Fibroblast of the aortic adventitia (primary cell): ENCODE measurements around the gene RAB3IL1. TPM values are rescaled to one million over a fixed set of nuclear protein-coding genes. Genes with fewer than 3 reads are reported as not detected.

ENCODE experiments used
- DNase-seq: peaks from one replicate; pipeline ENCODE4 v3.0.0-alpha.2; 2010; ENCODE audit warnings: low read depth
- H3K4me3 ChIP-seq: 2 replicates; pipeline ENCODE4 v1.5.1; 2011; ENCODE audit warnings: low read depth, mild to moderate bottlenecking, control low read depth, low read length, moderate library complexity
- total RNA-seq: library from RNA; depleted of rRNA; stranded (reverse); fragments of >200 nt; gene quantifications from 2 replicates; pipeline ENCODE4 v1.2.3, GENCODE V29; 2012; ENCODE audit warnings: low replicate concordance
- TF ChIP-seq, protein P1 (sequence below): IDR thresholded peaks from 2 replicates; pipeline ENCODE4 v1.5.1; 2011; ENCODE audit warnings: mild to moderate bottlenecking, low read length, control low read depth, inconsistent platforms; ENCODE audit not compliant: insufficient read depth

Gene RAB3IL1
- total RNA-seq, 1 donor, result 17.1 TPM

DNA sequence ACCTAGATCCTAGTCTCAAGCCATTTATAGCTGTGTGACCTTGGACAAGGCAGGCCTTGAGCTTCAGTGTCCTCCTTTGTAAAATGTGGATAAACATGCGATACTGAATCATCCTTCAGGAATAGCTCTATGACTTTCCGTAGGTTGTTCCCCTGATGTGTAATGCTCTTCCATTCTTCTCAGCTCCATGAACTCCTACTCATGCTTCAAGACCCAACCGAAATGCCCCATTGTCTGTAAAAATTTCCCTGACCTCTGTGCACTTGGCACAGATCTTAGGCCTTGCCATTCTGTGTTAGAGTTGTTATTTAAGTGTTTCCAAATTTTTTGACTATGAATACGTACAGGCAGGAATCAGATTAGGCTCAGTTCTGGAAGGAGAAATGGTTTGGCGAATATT is 29.5 kb upstream of the RAB3IL1 start:
- TF ChIP-seq, protein P1, sequence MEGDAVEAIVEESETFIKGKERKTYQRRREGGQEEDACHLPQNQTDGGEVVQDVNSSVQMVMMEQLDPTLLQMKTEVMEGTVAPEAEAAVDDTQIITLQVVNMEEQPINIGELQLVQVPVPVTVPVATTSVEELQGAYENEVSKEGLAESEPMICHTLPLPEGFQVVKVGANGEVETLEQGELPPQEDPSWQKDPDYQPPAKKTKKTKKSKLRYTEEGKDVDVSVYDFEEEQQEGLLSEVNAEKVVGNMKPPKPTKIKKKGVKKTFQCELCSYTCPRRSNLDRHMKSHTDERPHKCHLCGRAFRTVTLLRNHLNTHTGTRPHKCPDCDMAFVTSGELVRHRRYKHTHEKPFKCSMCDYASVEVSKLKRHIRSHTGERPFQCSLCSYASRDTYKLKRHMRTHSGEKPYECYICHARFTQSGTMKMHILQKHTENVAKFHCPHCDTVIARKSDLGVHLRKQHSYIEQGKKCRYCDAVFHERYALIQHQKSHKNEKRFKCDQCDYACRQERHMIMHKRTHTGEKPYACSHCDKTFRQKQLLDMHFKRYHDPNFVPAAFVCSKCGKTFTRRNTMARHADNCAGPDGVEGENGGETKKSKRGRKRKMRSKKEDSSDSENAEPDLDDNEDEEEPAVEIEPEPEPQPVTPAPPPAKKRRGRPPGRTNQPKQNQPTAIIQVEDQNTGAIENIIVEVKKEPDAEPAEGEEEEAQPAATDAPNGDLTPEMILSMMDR, result no peak
- no peak overlapping the region for H3K4me3 ChIP-seq
- DNase-seq, result no peak

DNA sequence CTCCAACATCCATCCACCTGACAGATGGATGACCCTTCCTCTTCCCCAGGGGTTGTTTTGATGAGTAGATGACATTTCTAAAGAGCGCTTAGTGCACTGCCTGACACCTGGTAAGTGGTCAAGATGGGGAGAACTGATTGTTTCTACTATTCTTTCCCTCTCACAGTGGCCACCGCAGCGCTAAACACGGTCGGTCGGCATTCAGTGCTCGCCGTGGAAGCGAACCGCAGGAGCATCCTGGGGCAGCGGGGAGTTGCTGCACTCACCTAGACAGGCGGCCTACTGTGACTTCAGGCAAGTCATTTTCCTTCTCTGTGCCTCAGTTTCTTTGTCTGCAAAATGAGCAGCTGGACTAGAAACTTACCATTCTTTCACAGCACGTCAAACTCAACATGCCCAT is 27.8 kb upstream of the RAB3IL1 start:
- TF ChIP-seq, protein P1, result no peak
- no peak overlapping the region for H3K4me3 ChIP-seq
- no peak for DNase-seq

DNA sequence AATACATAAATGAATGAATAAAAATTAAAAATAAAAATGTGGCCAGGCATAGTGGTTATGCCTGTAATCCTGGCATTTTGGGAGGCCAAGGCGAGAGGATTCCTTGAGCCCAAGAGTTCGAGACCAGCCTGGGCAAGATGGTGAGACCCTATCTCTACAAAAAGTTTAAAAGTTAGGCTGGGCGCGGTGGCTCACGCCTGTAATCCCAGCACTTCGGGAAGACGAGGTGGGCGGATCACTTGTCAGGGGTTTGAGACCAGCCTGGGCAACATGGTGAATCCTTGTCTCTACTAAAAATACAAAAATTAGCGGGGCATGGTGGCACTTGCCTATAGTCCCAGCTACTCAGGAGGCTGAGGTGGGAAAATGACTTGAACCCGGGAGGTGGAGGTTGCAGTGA is 23.1 kb upstream of the RAB3IL1 start:
- H3K4me3 ChIP-seq, result no peak overlapping the region
- no peak for DNase-seq
- TF ChIP-seq, protein P1, result no peak

DNA sequence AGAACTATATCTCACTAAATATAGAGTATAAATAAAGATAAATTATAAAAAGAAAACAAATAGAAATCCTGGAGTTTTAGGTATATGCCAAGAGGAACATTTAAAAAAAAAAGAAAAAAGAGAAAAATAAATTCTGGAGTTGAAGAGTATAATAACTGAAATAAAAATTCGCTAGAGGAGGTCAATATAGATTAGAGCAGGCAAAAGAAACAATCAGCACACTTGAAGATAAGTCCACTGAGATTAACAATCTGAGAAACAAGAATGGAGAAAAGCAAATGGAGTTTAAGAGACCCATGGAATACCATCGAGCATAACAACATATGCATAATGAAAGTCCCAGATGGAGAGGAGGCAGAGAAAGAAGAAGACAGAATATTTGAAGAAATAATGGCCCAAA is 18.5 kb upstream of the RAB3IL1 start:
- TF ChIP-seq, protein P1, result no peak
- H3K4me3 ChIP-seq, result no peak overlapping the region
- no peak for DNase-seq

DNA sequence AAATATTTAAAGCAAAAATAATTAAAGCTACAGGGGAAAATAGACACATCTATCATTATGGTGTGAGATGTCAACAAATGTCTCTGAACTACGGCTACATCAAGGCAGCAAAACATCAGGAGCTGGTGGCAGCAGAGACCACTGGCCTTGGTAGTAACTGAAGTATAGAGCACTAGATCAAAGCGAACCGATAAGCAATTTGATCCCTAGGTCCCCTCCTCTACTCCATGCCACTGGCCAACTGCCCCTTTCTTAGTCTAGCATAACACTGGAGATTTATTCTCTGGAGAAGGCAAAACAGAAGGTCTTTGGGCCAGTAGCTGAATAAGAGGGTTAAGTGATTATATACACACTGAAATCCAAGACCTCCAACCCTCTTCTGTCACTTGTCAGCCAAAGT is 13.6 kb upstream of the RAB3IL1 start:
- DNase-seq, result no peak
- TF ChIP-seq, protein P1, result no peak
- H3K4me3 ChIP-seq, result no peak overlapping the region

DNA sequence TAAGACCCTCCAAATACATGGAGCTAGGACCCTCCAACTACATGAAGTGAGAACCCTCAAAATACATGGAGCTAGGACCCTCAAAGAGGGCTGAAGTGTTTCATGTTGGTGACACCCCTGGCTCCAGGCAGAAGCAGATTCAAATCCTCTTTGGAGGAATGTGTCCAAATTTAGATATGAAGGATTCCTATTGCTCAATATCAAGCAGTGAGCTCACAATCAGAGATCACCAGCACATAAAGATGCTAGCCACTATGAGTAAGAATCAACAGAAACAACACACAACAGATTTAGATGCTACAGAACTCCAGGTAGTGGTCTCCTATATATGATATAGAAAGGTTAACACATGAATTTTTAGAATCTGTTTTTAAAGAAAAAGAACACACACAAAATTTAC is 11.2 kb upstream of the RAB3IL1 start:
- peak; percentile 40 for DNase-seq
- TF ChIP-seq, protein P1, result no peak
- H3K4me3 ChIP-seq, result no peak overlapping the region

DNA sequence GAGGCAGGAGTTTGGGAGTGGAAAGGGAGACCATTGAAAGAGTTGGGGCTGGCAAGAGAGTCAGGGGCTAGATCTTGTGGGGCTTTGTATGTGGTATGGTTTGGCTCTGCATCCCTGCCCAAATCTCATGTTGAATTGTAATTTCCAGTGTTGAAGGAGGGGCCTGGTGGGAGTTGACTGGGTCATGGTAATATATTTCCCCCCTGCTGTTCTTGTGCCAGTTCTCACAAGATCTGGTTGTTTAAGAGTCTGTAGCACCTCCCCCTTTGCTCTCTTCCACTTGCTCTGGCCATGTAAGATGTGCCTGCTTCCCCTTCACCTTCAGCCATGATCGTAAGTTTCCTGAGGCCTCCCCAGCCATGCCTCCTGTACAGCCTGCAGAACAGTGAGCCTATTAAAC is 10.1 kb upstream of the RAB3IL1 start:
- no peak overlapping the region for H3K4me3 ChIP-seq
- TF ChIP-seq, protein P1, result no peak
- DNase-seq, result no peak
